ENCODE results near the gene DNAI1.

The DNAI1 gene

GRCh38 chr9:34560599-34561214 lies 102.1 kb downstream of the DNAI1 start:
- DNase-seq, result no peak

DNA sequence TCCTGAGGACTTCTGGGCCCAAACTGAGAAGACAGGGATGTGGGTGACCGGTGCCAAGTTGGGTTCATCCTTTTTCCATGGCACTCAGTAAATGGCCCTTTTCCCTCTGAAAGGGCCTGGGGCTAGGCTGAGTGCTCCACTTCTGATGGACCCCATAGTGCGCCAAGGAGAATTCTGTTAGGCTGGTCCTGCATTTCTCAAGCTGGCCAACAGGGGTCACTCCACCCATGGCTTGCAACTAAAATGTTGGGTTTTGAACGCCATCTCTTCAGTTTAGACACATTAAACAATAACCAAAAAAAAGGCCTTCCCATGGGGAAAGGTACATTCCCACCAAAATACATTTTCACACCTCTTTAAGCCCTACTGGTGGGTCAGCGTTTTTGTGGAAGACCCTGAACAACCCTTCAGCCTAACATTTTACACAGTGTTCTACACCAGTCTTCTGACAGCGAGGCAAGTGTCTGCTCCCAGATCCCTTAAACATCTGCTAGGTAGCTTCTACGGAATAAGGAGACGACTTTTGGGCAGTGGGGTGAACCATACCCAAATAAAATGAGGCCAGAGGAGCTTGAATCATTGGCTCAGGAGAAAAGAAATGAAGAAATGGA lies 103.6 kb downstream of the DNAI1 start:
- DNase-seq, result no peak

DNA sequence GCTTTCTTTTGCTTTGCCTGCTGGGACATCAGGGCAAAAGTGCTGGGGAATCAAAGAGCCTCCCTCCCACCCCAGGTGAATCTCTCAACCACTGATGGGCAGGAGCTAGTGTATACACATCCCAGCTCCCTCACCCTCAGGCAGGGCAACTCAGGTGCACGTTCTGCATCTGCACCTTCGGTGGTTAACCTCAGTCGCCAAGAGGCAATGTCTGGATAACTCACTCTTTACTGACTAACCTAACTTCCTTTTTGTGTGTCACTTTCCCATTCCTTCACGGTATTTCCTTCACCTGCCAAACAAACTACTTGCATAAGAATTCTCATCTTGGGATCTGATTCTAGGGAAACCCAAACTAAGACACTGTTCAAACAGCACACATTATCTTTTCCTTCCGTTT lies 104.7 kb downstream of the DNAI1 start:
- DNase-seq, result no peak

- no peak for DNase-seq
Observed at GRCh38 chr9:34564617-34565016, 106.0 kb downstream of the DNAI1 start.

- no peak for DNase-seq
Observed at GRCh38 chr9:34565856-34566255, 107.3 kb downstream of the DNAI1 start.

DNA sequence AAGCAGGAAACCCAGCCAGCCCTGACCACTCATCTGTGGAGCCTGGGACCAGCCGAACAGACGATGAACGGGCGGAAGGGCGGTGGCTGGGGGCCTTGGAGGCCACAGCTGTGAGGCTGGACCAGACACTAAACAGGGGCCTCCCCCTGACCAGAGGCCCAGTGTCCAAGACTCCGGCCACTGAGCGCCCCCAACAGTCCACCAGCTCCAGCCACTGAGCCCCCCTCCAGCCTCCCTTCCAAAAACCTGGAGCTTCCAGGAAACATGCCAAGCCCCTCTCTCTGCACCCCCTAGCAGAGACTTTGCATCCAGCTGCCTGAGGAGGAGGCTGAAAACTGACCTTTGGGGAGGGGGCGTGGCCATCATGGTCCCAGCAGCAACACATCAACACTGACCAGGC lies 107.7 kb downstream of the DNAI1 start:
- DNase-seq, result no peak

- DNase-seq, result no peak
Observed at GRCh38 chr9:34566972-34567371, 108.4 kb downstream of the DNAI1 start.

GRCh38 chr9:34568133-34568532 lies 109.5 kb downstream of the DNAI1 start:
- no peak for DNase-seq

DNA sequence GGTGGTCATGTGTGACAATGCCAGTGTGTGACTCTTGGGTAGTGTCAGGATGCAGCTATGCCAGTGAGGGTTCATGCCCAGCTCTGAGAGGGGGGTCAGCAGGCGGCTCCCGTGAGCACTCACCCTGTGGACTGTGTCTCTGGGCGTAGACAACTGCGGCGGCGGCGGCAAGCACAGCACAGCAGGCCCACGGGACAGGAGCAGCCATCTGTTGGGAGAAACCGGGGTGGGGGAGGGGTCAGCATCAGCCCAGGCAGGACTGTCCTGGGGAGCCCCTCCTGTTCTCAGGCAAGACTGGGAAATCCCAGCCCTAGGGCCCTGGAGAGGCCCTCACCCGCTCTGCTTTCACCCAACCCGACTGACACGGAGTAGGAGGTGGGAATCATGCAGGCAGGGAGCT lies 110.2 kb downstream of the DNAI1 start:
- DNase-seq, result no peak

DNA sequence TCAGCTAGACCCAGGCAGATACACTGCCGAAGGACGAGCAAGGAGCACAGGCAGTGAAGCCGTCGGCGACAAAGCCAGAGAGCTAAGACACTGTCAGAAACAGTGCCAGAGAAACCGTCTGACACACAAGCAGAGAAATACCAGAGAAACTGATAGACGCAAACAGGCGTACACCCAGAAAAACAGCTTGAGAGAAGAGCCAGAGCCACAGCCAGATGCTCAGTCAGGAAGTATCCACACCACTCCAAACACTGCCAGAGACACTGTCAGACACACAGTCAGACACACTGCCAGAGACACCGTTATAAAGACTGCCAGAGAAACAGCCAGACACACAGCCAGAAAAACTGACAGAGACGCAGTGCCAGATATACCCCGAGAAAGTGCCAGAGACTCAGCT lies 111.8 kb downstream of the DNAI1 start:
- DNase-seq, result no peak

Measured in NCI-H1930 (cell line).